GM04504 (cell line): ENCODE results near the gene COL20A1.

Source experiments
- DNase-seq: peaks from one replicate; pipeline ENCODE4 v3.0.0-alpha.2; 2012; ENCODE audit warnings: low read depth

The COL20A1 gene

GRCh38 chr20:63261060-63261794, 31.8 kb upstream of the COL20A1 start:
- no peak for DNase-seq

- DNase-seq = no peak
These were observed 31.0 kb upstream of the COL20A1 start for GRCh38 chr20:63261795-63262528.

GRCh38 chr20:63262836-63263235, 30.1 kb upstream of the COL20A1 start:
- no peak for DNase-seq

GRCh38 chr20:63264000-63264399, 29.0 kb upstream of the COL20A1 start:
- DNase-seq = no peak

- no peak for DNase-seq
These were observed 28.5 kb upstream of the COL20A1 start for GRCh38 chr20:63264519-63264918.

GRCh38 chr20:63265891-63266515, 27.0 kb upstream of the COL20A1 start:
- DNase-seq = peak; percentile 31

- DNase-seq = no peak
These were observed 25.3 kb upstream of the COL20A1 start for GRCh38 chr20:63267691-63268090.

GRCh38 chr20:63268256-63268655, 24.7 kb upstream of the COL20A1 start:
- no peak for DNase-seq

GRCh38 chr20:63268671-63269439, 24.1 kb upstream of the COL20A1 start:
- no peak for DNase-seq

GRCh38 chr20:63269724-63270123, 23.3 kb upstream of the COL20A1 start:
- no peak for DNase-seq

GRCh38 chr20:63270606-63271325, 22.2 kb upstream of the COL20A1 start:
- DNase-seq = no peak

- DNase-seq = peak; percentile 71
These were observed 20.6 kb upstream of the COL20A1 start, which contains the start of gene ARFGAP1 for GRCh38 chr20:63272105-63273058. TSS of gene ARFGAP1 (plus strand) at chr20:63272813. CDS start at chr20:63275581, 2,768 bp downstream.

- no peak for DNase-seq
These were observed 19.9 kb upstream of the COL20A1 start for GRCh38 chr20:63273059-63273579.

- DNase-seq = peak; percentile 48
These were observed 19.2 kb upstream of the COL20A1 start for GRCh38 chr20:63273635-63274380.

- DNase-seq = no peak
These were observed 18.4 kb upstream of the COL20A1 start for GRCh38 chr20:63274381-63275228.

- DNase-seq = no peak
These were observed 17.2 kb upstream of the COL20A1 start for GRCh38 chr20:63275825-63276224.

- no peak for DNase-seq
These were observed 16.0 kb upstream of the COL20A1 start for GRCh38 chr20:63276956-63277355.
